Nephron (organoid): ENCODE data around the gene SPOCK2.

Source experiments
- H3K27ac Mint-ChIP-seq, 3 experiments: 2 replicates each; pipeline ENCODE4 v1.8.0; 2020; ENCODE audit warnings: mixed read lengths in 3 of 3, mild to moderate bottlenecking in 2 of 3, moderate library complexity in 1 of 3
- H3K27me3 Mint-ChIP-seq: 2 replicates; pipeline ENCODE4 v1.8.0; 2021; ENCODE audit warnings: low read depth, mild to moderate bottlenecking, moderate library complexity, mixed read lengths
- H3K36me3 Mint-ChIP-seq: 2 replicates; pipeline ENCODE4 v1.8.0; 2020; ENCODE audit warnings: low read depth, mixed read lengths
- H3K4me1 Mint-ChIP-seq: 2 replicates; pipeline ENCODE4 v1.8.0; 2020; ENCODE audit warnings: mixed read lengths
- H3K4me3 Mint-ChIP-seq, 3 experiments: 2 replicates each; pipeline ENCODE4 v1.8.0; 2020; ENCODE audit warnings: mild to moderate bottlenecking in 3 of 3, mixed read lengths in 3 of 3, moderate library complexity in 2 of 3
- H3K9me3 Mint-ChIP-seq: 2 replicates; pipeline ENCODE4 v1.8.0; 2020; ENCODE audit warnings: mixed read lengths
- TF ChIP-seq, protein P1 (sequence below), 3 experiments: fragments of 200-600 bp; sonication (generic); IDR thresholded peaks; one replicate each; pipeline ENCODE4 v1.5.0; 2021; ENCODE audit warnings: antibody characterized with exemption in 3 of 3; ENCODE audit not compliant: unreplicated experiment in 3 of 3

Gene SPOCK2

DNA sequence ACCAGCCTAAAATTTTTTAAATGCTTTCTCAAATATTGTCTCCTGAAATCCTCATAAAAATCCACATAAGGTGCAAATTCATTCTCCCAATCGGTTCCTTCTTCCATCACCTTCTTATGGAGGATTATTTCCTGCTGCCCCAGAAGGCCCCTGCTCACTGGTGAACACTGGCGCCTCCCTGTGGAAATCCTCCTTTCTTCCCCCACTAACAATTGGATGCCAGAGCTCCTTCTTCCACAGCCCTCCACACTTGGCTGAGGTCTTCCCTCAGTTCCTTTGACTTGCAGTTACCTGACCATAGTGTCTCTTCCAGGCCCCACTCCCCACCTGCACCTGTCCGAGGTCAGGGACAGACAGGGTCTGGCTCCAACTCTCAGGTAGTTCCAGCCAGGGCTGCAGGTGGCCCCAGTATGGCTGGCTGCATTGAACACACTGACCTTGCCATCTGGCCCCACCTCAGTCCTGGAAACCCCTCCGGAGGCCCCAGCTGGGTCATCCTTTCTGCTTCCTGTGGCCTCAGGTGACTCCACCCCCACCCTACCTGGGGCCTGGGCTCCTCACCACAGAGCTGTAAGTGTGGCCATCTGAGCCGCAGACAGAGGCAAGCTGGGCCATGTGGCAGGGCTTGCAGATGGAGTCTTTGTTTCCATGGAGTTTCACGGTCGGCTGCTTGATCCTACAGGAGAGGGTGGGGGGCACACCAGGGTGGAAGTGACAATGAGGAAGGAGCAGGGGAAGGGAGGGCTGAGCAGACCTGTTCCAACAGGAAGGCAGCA, 18.4 kb downstream of the SPOCK2 start:
- Mint-ChIP-seq H3K36me3 (peaks cover 4% of the 10 kb centered on the region), H3K4me3 (peak overlapping the region in 2 of 3 experiments; percentile 8 to 23), H3K9me3 (no peaks in the 10 kb centered on the region), H3K4me1 (peaks cover 38% of the 10 kb centered on the region), H3K27ac (peak overlapping the region; percentile 64 to 89 (median 73)), H3K27me3 (peaks cover 11% of the 10 kb centered on the region)
- TF ChIP-seq, protein P1, sequence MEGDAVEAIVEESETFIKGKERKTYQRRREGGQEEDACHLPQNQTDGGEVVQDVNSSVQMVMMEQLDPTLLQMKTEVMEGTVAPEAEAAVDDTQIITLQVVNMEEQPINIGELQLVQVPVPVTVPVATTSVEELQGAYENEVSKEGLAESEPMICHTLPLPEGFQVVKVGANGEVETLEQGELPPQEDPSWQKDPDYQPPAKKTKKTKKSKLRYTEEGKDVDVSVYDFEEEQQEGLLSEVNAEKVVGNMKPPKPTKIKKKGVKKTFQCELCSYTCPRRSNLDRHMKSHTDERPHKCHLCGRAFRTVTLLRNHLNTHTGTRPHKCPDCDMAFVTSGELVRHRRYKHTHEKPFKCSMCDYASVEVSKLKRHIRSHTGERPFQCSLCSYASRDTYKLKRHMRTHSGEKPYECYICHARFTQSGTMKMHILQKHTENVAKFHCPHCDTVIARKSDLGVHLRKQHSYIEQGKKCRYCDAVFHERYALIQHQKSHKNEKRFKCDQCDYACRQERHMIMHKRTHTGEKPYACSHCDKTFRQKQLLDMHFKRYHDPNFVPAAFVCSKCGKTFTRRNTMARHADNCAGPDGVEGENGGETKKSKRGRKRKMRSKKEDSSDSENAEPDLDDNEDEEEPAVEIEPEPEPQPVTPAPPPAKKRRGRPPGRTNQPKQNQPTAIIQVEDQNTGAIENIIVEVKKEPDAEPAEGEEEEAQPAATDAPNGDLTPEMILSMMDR (IDR thresholded peaks at IDR 0.05; ENCODE audit: unreplicated experiment in 3 of 3) = peak in 2 of 3 experiments; percentile 5 to 32

DNA sequence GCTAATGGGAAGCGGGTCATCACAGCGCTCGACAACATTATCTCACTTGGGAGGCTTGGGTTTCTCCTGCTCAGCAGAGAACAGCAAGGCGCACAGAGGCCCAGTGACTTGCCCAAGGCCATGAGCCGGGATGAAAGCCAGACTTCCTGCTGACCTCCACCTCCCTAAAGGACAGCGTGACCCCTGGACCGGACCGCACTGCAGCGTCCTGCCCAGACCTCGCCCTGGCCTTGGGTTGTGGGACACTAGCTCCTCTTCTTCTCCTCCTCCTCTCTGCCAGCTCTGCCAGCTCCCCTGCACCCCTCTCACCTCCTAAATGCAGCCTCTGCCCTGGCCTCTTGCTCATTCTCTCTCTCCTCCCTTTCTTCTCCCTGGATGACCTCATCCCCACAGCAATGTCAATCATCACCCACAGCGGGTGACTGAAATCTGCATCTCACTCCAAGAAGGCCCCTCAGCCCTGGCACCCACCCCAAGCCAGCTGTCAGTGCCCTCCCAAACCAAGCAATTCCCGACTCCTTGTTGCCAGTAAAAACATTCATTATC, 19.4 kb downstream of the SPOCK2 start:
- no peak overlapping the region for H3K4me3 Mint-ChIP-seq

DNA sequence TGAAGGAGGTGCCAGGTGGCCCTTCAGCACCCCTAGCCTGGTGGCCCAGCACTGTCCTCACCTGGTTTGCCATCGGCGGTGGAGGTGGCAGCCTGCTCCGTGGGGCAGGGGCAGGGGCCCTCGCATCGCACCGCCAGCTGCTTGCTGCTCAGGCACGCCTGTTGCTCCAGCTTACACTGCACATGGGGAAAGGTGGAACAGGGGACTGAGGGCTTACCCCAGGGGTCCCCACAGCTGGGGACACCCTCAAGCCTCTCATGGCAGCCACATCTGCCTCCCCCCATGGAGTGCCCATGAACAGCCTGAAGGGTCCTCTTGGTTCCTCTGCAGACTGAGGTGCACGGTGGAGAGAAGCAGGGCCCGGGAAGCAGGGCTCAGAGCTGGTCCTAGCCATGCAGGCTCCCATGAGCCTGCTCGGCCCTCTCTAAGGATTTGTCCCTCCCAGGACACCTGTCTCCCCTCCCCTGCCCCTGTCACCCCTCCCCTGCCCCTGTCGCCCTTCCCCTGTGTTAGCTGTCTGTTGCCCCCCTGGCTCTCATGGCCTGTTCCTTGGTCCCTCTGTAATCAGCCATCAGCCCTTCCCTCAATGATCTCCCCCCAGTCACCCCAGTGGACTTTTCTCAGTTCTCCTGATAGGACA, 20.1 kb downstream of the SPOCK2 start:
- Mint-ChIP-seq H3K36me3 (peaks cover 4% of the 10 kb centered on the region), H3K4me3 (no peak overlapping the region), H3K9me3 (no peaks in the 10 kb centered on the region), H3K4me1 (peaks cover 43% of the 10 kb centered on the region), H3K27ac (peak overlapping the region; percentile 48 to 89 (median 73)), H3K27me3 (peaks cover 15% of the 10 kb centered on the region)
- TF ChIP-seq, protein P1 (IDR thresholded peaks at IDR 0.05; ENCODE audit: unreplicated experiment in 3 of 3) = no peak

More for the DNA sequence above, 19.4 kb downstream of the SPOCK2 start:
- H3K9me3 Mint-ChIP-seq = no peaks in the 10 kb centered on the region
- peaks cover 11% of the 10 kb centered on the region for H3K27me3 Mint-ChIP-seq
- TF ChIP-seq, protein P1 (IDR thresholded peaks at IDR 0.05; ENCODE audit: unreplicated experiment in 3 of 3) = no peak
- H3K36me3 Mint-ChIP-seq = peaks cover 4% of the 10 kb centered on the region
- H3K27ac Mint-ChIP-seq = peak overlapping the region; percentile 48 to 89 (median 73)
- H3K4me1 Mint-ChIP-seq = peaks cover 38% of the 10 kb centered on the region

DNA sequence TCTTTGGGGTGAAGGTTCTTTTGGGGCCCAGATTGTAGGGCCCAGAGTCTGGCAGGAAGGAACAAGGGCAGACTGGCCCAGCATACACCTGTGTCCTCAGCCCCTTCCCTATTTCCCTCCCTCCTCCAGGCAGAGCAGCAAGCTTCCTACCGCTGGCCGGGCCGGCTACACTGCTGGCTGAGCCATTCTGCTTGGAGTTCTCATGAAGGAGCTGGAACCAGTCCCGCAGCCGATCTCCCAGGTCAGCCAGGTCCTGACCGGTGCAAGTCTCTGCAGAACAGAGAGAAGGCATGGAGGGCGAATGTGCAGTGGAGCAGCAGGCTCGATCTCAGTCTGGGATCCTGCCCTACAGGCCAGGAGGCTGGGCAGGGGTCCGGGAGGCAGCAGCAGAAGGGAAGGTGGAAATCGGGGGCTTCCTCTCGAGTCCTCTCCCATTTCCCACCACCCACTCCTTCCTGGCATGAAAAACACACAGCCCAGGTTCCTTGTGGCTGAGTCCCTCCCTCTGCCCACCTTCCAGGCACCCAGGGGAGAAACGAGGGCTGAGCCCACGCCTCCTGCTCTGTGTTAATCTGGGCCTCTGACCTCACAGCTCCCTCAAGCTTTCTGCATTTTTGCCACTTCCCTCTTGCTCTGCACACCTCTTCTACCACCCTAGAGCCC, 20.8 kb downstream of the SPOCK2 start:
- Mint-ChIP-seq H3K27me3 (peaks cover 16% of the 10 kb centered on the region), H3K9me3 (no peaks in the 10 kb centered on the region), H3K4me3 (no peak overlapping the region), H3K27ac (peak overlapping the region in 1 of 3 experiments; percentile 38), H3K4me1 (peaks cover 43% of the 10 kb centered on the region), H3K36me3 (peaks cover 4% of the 10 kb centered on the region)
- TF ChIP-seq, protein P1 (IDR thresholded peaks at IDR 0.05; ENCODE audit: unreplicated experiment in 3 of 3) = no peak

DNA sequence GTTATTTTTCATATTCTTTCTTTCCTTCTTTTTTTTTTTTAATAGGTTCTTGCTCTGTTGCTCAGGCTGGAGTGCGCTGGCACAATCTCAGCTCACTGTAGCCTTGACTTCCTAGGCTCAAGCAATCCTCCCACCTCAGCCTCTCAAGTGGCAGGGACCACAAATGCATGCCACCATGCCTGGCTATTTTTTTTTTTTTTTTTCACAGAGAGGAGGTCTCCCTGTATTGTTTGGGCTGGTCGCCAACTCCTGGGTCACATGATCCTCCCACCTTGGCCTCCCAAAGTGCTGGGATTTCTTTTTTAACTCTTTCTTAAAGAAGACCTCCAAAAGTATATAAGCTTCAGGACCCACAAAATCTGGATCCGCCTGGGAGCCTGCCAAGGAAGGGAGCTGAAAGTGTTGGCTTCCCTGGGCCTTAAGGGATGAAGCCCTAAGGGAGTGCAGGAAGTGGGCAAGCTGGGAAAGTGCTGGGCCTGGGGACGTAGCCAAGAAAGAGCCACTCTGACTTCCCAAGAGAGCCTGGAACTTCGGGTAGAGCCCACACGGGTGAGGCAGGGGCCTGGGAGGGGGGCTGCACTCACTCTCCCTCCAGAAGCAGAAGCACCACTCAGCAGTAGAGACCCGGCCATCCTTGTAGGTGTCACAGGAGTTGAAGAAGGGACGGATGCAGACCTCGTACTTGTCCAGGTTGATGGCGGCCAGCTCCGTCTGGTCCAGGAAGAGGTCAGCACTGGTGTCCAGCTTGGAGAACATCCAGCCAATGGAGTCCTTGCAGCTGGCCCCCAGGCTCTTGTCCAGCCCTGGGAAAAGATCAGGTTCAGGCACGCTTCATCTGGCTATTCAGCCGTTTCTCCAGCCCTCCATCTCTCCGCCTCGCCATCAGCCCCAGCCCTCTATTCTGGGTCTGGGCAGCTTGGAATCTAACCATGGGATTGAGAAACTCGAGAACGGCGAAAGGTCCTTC, 21.8 kb downstream of the SPOCK2 start:
- peaks cover 21% of the 10 kb centered on the region for H3K27me3 Mint-ChIP-seq
- peaks cover 3% of the 10 kb centered on the region for H3K36me3 Mint-ChIP-seq
- peak overlapping the region in 2 of 3 experiments; percentile 51 to 70 for H3K27ac Mint-ChIP-seq
- H3K4me1 Mint-ChIP-seq = peaks cover 43% of the 10 kb centered on the region
- H3K4me3 Mint-ChIP-seq = peak overlapping the region in 1 of 3 experiments; percentile 34
- H3K9me3 Mint-ChIP-seq = no peaks in the 10 kb centered on the region
- TF ChIP-seq, protein P1 (IDR thresholded peaks at IDR 0.05; ENCODE audit: unreplicated experiment in 3 of 3) = no peak
